ENCODE results near the gene SLC2A4. TPM values are rescaled to one million over a fixed set of nuclear protein-coding genes. Genes with fewer than 3 reads are reported as not detected.

The SLC2A4 gene
- total and polyA plus RNA-seq, 3 experiments from 2014 or later, result 0.18 to 0.24 TPM; not detected in 1

- POLR2A ChIA-PET, result interaction anchor here (2.5 kb wide), 1 partner anchor 10 kb away, joined by 16 read pairs; the partner anchor contains the start of gene PHF23
Measured at GRCh38 chr17:7249830-7250229, 31.7 kb upstream of the SLC2A4 start.

GRCh38 chr17:7250695-7251627 is 30.6 kb upstream of the SLC2A4 start:
- peaks cover 23% of the 10 kb centered on the region for H3K36me3 ChIP-seq (ENCODE audit: insufficient read depth, low read length)
- POLR2A ChIA-PET, result interaction anchor here (0.7 to 2.5 kb wide), 5 partner anchors 8 to 868 kb away, joined by 3 to 16 read pairs (median 6); partner anchors contain the start of genes DVL2, GABARAP and PHF23
- peaks cover 33% of the 10 kb centered on the region for H3K4me1 ChIP-seq (ENCODE audit: insufficient read depth, low read length)
- peak overlapping the region; percentile 97 for H3K27ac ChIP-seq (ENCODE audit: low read depth, low read length)
- H3K4me3 Mint-ChIP-seq, result peak overlapping the region; percentile 94 to 98 (median 96)
- no peaks in the 10 kb centered on the region for H3K9me3 Mint-ChIP-seq
- DNase-seq, result peak in 2 of 5 donors; percentile 10 to 35
- CTCF ChIA-PET, result interaction anchor here (1.1 to 1.2 kb wide), 2 partner anchors 8 to 13 kb away, joined by 4 to 6 read pairs; partner anchors contain the start of gene GABARAP
- no peaks in the 10 kb centered on the region for H3K9me3 ChIP-seq (ENCODE audit: low read length)
- H3K27me3 Mint-ChIP-seq, result peaks cover 0 to 2% of the 10 kb centered on the region in 2 donors
- peaks cover 0 to 51% (median 14%) of the 10 kb centered on the region in 3 donors for H3K36me3 Mint-ChIP-seq
- H3K4me3 ChIP-seq (ENCODE audit: low read length), result peak overlapping the region; percentile 68
- H3K27me3 ChIP-seq (ENCODE audit: insufficient read depth, low read length, poor library complexity, severe bottlenecking), result no peaks in the 10 kb centered on the region
- peak overlapping the region; percentile 86 to 100 (median 96) for H3K27ac Mint-ChIP-seq
- H3K4me1 Mint-ChIP-seq, result peaks cover 41 to 55% (median 46%) of the 10 kb centered on the region in 3 donors

More at GRCh38 chr17:7249830-7250229, 31.7 kb upstream of the SLC2A4 start:
- Histone ChIP-seq H3K9me3 (ENCODE audit: low read length) (no peaks in the 10 kb centered on the region), H3K27ac (ENCODE audit: low read depth, low read length) (peak overlapping the region; percentile 97), H3K4me1 (ENCODE audit: insufficient read depth, low read length) (peaks cover 33% of the 10 kb centered on the region), H3K27me3 (ENCODE audit: insufficient read depth, low read length, poor library complexity, severe bottlenecking) (no peaks in the 10 kb centered on the region), H3K36me3 (ENCODE audit: insufficient read depth, low read length) (peaks cover 24% of the 10 kb centered on the region), H3K4me3 (ENCODE audit: low read length) (peak overlapping the region; percentile 68)
- no peaks in the 10 kb centered on the region for H3K9me3 Mint-ChIP-seq
- DNase-seq, result no peak
- peak overlapping the region; percentile 70 to 98 (median 93) for H3K4me3 Mint-ChIP-seq
- peaks cover 0 to 2% of the 10 kb centered on the region in 2 donors for H3K27me3 Mint-ChIP-seq
- CTCF ChIA-PET, result interaction anchor here (1.0 to 1.9 kb wide), 2 partner anchors 10 to 47 kb away, joined by 3 to 5 read pairs; no protein-coding TSS in a partner anchor
- peaks cover 0 to 50% (median 14%) of the 10 kb centered on the region in 3 donors for H3K36me3 Mint-ChIP-seq
- H3K27ac Mint-ChIP-seq, result peak overlapping the region in 6 of 8 donors; percentile 46 to 96 (median 96)
- H3K4me1 Mint-ChIP-seq, result peaks cover 41 to 55% (median 46%) of the 10 kb centered on the region in 3 donors

GRCh38 chr17:7251661-7252175 is 29.8 kb upstream of the SLC2A4 start, which contains the start of gene CTDNEP1:
Gene CTDNEP1, minus strand, starts transcription at chr17:7251734. Its CDS starts 438 bp downstream, at chr17:7251296.
- peak within 1 kb of the TSS; percentile 97 for H3K27ac ChIP-seq (ENCODE audit: low read depth, low read length)
- ChIA-PET CTCF (interaction anchor here (1.1 to 1.2 kb wide), 2 partner anchors 9 to 13 kb away, joined by 4 to 6 read pairs; partner anchors contain the start of gene GABARAP), POLR2A (interaction anchor here (0.7 to 2.5 kb wide), 5 partner anchors 9 to 868 kb away, joined by 3 to 16 read pairs (median 6); partner anchors contain the start of genes DVL2, GABARAP and PHF23)
- Mint-ChIP-seq H3K36me3 (peaks cover under 1 to 50% (median 10%) of the 10 kb centered on the region in 3 donors), H3K9me3 (no peaks in the 10 kb centered on the region), H3K27me3 (peaks cover 0 to 2% of the 10 kb centered on the region in 2 donors), H3K27ac (peak within 1 kb of the TSS; percentile 97 to 100 (median 99)), H3K4me3 (peak within 1 kb of the TSS; percentile 94 to 98 (median 96)), H3K4me1 (peaks cover 38 to 55% (median 41%) of the 10 kb centered on the region in 3 donors)
- DNase-seq, result peak in 4 of 5 donors; percentile 98 to 100 (median 98)
- H3K9me3 ChIP-seq (ENCODE audit: low read length), result no peaks in the 10 kb centered on the region
- H3K4me3 ChIP-seq (ENCODE audit: low read length), result peak within 1 kb of the TSS; percentile 85
- no peaks in the 10 kb centered on the region for H3K27me3 ChIP-seq (ENCODE audit: insufficient read depth, low read length, poor library complexity, severe bottlenecking)
- H3K4me1 ChIP-seq (ENCODE audit: insufficient read depth, low read length), result peaks cover 33% of the 10 kb centered on the region
- H3K36me3 ChIP-seq (ENCODE audit: insufficient read depth, low read length), result peaks cover 16% of the 10 kb centered on the region

- Histone ChIP-seq H3K27ac (ENCODE audit: low read depth, low read length) (peak within 1 kb of the TSS; percentile 97), H3K4me1 (ENCODE audit: insufficient read depth, low read length) (peaks cover 33% of the 10 kb centered on the region), H3K27me3 (ENCODE audit: insufficient read depth, low read length, poor library complexity, severe bottlenecking) (no peaks in the 10 kb centered on the region), H3K9me3 (ENCODE audit: low read length) (no peaks in the 10 kb centered on the region), H3K36me3 (ENCODE audit: insufficient read depth, low read length) (peaks cover 10% of the 10 kb centered on the region), H3K4me3 (ENCODE audit: low read length) (peak within 1 kb of the TSS; percentile 85)
- H3K9me3 Mint-ChIP-seq, result no peaks in the 10 kb centered on the region
- peaks cover 3 to 52% (median 7%) of the 10 kb centered on the region in 3 donors for H3K36me3 Mint-ChIP-seq
- ChIA-PET POLR2A (interaction anchor here (1.3 to 2.5 kb wide), 2 partner anchors 10 to 13 kb away, joined by 13 to 16 read pairs; partner anchors contain the start of genes GABARAP and PHF23), CTCF (interaction anchor here (1.1 kb wide), 1 partner anchor 14 kb away, joined by 4 read pairs; no protein-coding TSS in a partner anchor)
- DNase-seq, result peak; percentile 82 to 99 (median 87)
- peaks cover 0 to 2% of the 10 kb centered on the region in 2 donors for H3K27me3 Mint-ChIP-seq
- H3K4me1 Mint-ChIP-seq, result peaks cover 38 to 55% (median 41%) of the 10 kb centered on the region in 3 donors
- peak within 1 kb of the TSS; percentile 97 to 100 (median 99) for H3K27ac Mint-ChIP-seq
- peak within 1 kb of the TSS; percentile 94 to 98 (median 96) for H3K4me3 Mint-ChIP-seq
Measured at GRCh38 chr17:7252176-7253043, 29.1 kb upstream of the SLC2A4 start, which contains the start of gene ELP5. Gene ELP5, plus strand, starts transcription at chr17:7252215. Its CDS starts 336 bp downstream, at chr17:7252551.

DNA sequence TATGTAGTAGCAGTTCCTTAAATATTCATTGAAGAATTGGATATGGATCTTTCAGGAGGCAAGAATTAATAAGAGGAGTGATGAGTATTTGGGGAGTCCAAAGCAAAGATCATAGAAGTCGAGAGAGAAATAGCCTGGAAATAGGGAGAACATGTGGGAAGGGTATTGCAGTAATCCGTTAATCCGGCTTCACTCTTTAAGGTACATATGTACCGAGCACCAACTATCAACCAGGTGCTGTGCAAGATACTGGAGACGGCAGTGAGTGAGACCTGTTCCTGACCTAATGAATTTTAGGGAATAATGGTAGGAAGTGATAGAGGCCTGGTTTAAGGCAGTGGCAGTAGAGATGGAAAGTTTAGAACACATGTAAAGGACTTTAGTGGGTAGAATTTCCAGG is 28.4 kb upstream of the SLC2A4 start:
- H3K27ac Mint-ChIP-seq, result peak overlapping the region; percentile 97 to 100 (median 99)
- peaks cover 0 to 2% of the 10 kb centered on the region in 2 donors for H3K27me3 Mint-ChIP-seq
- peaks cover 38 to 52% (median 41%) of the 10 kb centered on the region in 3 donors for H3K4me1 Mint-ChIP-seq
- peak overlapping the region; percentile 85 for H3K4me3 ChIP-seq (ENCODE audit: low read length)
- H3K4me1 ChIP-seq (ENCODE audit: insufficient read depth, low read length), result peaks cover 33% of the 10 kb centered on the region
- H3K9me3 Mint-ChIP-seq, result no peaks in the 10 kb centered on the region
- peak overlapping the region; percentile 94 to 98 (median 96) for H3K4me3 Mint-ChIP-seq
- H3K9me3 ChIP-seq (ENCODE audit: low read length), result no peaks in the 10 kb centered on the region
- ChIA-PET POLR2A (no interaction called here), CTCF (no interaction called here)
- H3K36me3 ChIP-seq (ENCODE audit: insufficient read depth, low read length), result peaks cover 10% of the 10 kb centered on the region
- no peaks in the 10 kb centered on the region for H3K27me3 ChIP-seq (ENCODE audit: insufficient read depth, low read length, poor library complexity, severe bottlenecking)
- peak overlapping the region; percentile 97 for H3K27ac ChIP-seq (ENCODE audit: low read depth, low read length)
- H3K36me3 Mint-ChIP-seq, result peaks cover 3 to 55% (median 7%) of the 10 kb centered on the region in 3 donors
- no peak for DNase-seq

DNA sequence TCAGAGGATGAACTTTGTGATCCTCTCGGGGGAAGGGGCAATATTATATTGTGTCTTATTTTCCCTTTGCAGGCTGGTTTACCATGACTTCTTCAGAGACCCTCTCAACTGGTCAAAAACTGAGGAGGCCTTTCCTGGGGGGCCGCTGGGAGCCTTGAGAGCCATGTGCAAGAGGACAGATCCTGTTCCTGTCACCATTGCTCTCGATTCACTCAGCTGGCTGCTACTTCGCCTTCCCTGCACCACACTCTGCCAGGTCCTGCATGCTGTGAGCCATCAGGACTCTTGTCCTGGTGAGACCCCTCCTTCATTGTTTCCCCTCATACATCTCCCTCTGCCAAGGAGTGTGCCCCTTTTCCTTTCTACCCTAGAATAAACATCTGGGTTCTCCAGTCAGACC is 27.0 kb upstream of the SLC2A4 start:
- H3K4me1 Mint-ChIP-seq, result peaks cover 28 to 40% (median 29%) of the 10 kb centered on the region in 3 donors
- ChIA-PET POLR2A (interaction anchor here (0.6 kb wide), 1 partner anchor 431 kb away, joined by 3 read pairs; no protein-coding TSS in a partner anchor), CTCF (interaction anchor here (1.2 kb wide), 1 partner anchor 20 kb away, joined by 3 read pairs; the partner anchor contains the start of gene DVL2)
- Histone ChIP-seq H3K27ac (ENCODE audit: low read depth, low read length) (no peak overlapping the region), H3K27me3 (ENCODE audit: insufficient read depth, low read length, poor library complexity, severe bottlenecking) (no peaks in the 10 kb centered on the region), H3K4me1 (ENCODE audit: insufficient read depth, low read length) (peaks cover 24% of the 10 kb centered on the region), H3K36me3 (ENCODE audit: insufficient read depth, low read length) (peaks cover 10% of the 10 kb centered on the region), H3K4me3 (ENCODE audit: low read length) (no peak overlapping the region), H3K9me3 (ENCODE audit: low read length) (no peaks in the 10 kb centered on the region)
- DNase-seq, result no peak
- H3K36me3 Mint-ChIP-seq, result peaks cover 3 to 64% (median 7%) of the 10 kb centered on the region in 3 donors
- peak overlapping the region in 5 of 8 donors; percentile 43 to 95 (median 69) for H3K27ac Mint-ChIP-seq
- no peaks in the 10 kb centered on the region for H3K9me3 Mint-ChIP-seq
- peaks cover 0 to 2% of the 10 kb centered on the region in 2 donors for H3K27me3 Mint-ChIP-seq
- H3K4me3 Mint-ChIP-seq, result peak overlapping the region in 4 of 7 donors; percentile 13 to 71 (median 26)
